GM19035 (cell line): ENCODE measurements around the gene ATP11A.

Source experiments
- ATAC-seq: cut with Tn5 transposase; IDR thresholded peaks from one replicate; pipeline ENCODE4 v1.9.1; 2021; ENCODE audit not compliant: unreplicated experiment

ATP11A gene

GRCh38 chr13:112813552-112813951 is 123.7 kb downstream of the ATP11A start:
- ATAC-seq: no peak

GRCh38 chr13:112814905-112815585 is 125.2 kb downstream of the ATP11A start:
- ATAC-seq: no peak

- ATAC-seq: no peak
Measured at GRCh38 chr13:112815871-112816270, 126.0 kb downstream of the ATP11A start.

GRCh38 chr13:112818040-112818697 is 128.3 kb downstream of the ATP11A start:
- ATAC-seq: no peak

GRCh38 chr13:112818698-112819045 is 128.8 kb downstream of the ATP11A start:
- ATAC-seq: no peak

GRCh38 chr13:112819111-112819510 is 129.3 kb downstream of the ATP11A start:
- no peak for ATAC-seq

GRCh38 chr13:112819816-112820215 is 130.0 kb downstream of the ATP11A start:
- no peak for ATAC-seq

- ATAC-seq: no peak
Measured at GRCh38 chr13:112820318-112820717, 130.5 kb downstream of the ATP11A start.

GRCh38 chr13:112821340-112822055 is 131.7 kb downstream of the ATP11A start:
- ATAC-seq: no peak

GRCh38 chr13:112822851-112823250 is 133.0 kb downstream of the ATP11A start:
- no peak for ATAC-seq

- no peak for ATAC-seq
Measured at GRCh38 chr13:112824429-112824828, 134.6 kb downstream of the ATP11A start.

GRCh38 chr13:112825071-112825470 is 135.2 kb downstream of the ATP11A start:
- no peak for ATAC-seq

GRCh38 chr13:112825875-112826274 is 136.0 kb downstream of the ATP11A start:
- ATAC-seq: no peak

GRCh38 chr13:112826565-112826964 is 136.7 kb downstream of the ATP11A start:
- ATAC-seq: no peak

GRCh38 chr13:112828082-112828699 is 138.4 kb downstream of the ATP11A start:
- no peak for ATAC-seq

- no peak for ATAC-seq
Measured at GRCh38 chr13:112828756-112829155, 138.9 kb downstream of the ATP11A start.

- no peak for ATAC-seq
Measured at GRCh38 chr13:112831196-112831595, 141.4 kb downstream of the ATP11A start.

- ATAC-seq: no peak
Measured at GRCh38 chr13:112831801-112832200, 142.0 kb downstream of the ATP11A start.

GRCh38 chr13:112832811-112833210 is 143.0 kb downstream of the ATP11A start:
- ATAC-seq: no peak

GRCh38 chr13:112833551-112834257 is 143.9 kb downstream of the ATP11A start:
- ATAC-seq: no peak

- no peak for ATAC-seq
Measured at GRCh38 chr13:112835344-112835743, 145.5 kb downstream of the ATP11A start.
